Transverse colon (tissue), 4 donors: Measurements from ENCODE around the gene NTN5. TPM values are rescaled to one million over a fixed set of nuclear protein-coding genes. Genes with fewer than 3 reads are reported as not detected.

Experiments used
- DNase-seq: peaks from one replicate; pipeline ENCODE4 v3.0.0-alpha.2; 2019
- H3K27ac ChIP-seq, 4 donors: fragments of 200-600 bp; sonication (generic); 2 replicates each; pipeline ENCODE4 v1.5.1; 2016 to 2018; ENCODE audit warnings: inconsistent platforms in 4 of 4
- H3K27me3 ChIP-seq: fragments of 200-600 bp; sonication (generic); 2 replicates; pipeline ENCODE4 v1.5.1; 2017; ENCODE audit warnings: inconsistent platforms
- H3K36me3 ChIP-seq, 4 donors: fragments of 200-600 bp; sonication (generic); 2 replicates each; pipeline ENCODE4 v1.5.1; 2017 to 2019; ENCODE audit warnings: inconsistent platforms in 4 of 4
- H3K4me1 ChIP-seq, 4 donors: fragments of 200-600 bp; sonication (generic); 2 replicates each; pipeline ENCODE4 v1.5.1; 2017 to 2020; ENCODE audit warnings: inconsistent platforms in 4 of 4
- H3K4me3 ChIP-seq, 4 donors: fragments of 200-600 bp; sonication (generic); 1 replicate in 1 of 4; 2 replicates in 3 of 4; pipeline versions ENCODE4 v1.5.1 to v1.6.1; 2017 to 2019; ENCODE audit warnings: inconsistent platforms in 4 of 4
- H3K9me3 ChIP-seq, 2 donors: fragments of 200-600 bp; sonication (generic); 2 replicates each; pipeline ENCODE4 v1.5.1; 2017 to 2019; ENCODE audit warnings: inconsistent platforms in 2 of 2
- EP300 ChIP-seq: sonication (generic); formaldehyde crosslinking; IDR thresholded peaks from one replicate; pipeline ENCODE4 v1.6.1; 2017; ENCODE audit warnings: antibody characterized with exemption, low read depth
- POLR2A ChIP-seq: fragments of 450-650 bp; IDR thresholded peaks from one replicate; pipeline ENCODE4 v1.6.1; 2016; ENCODE audit warnings: antibody characterized with exemption, mild to moderate bottlenecking, moderate library complexity
- POLR2AphosphoS5 ChIP-seq, 3 donors: sonication (generic); formaldehyde crosslinking; IDR thresholded peaks; one replicate each; pipeline ENCODE4 v1.6.1; 2016; ENCODE audit warnings: antibody characterized with exemption in 3 of 3
- WGBS, 2 donors: methylation state at CpG; one replicate each; pipeline ENCODE4 v1.1.5; 2018; ENCODE audit warnings: low coverage in 1 of 2; 5-methylcytosine and 5-hydroxymethylcytosine counted together
- in situ Hi-C, 4 donors: fragments of 200-750 bp; cut with MboI; loops; one replicate each; pipeline versions ENCODE4 v1.15.0 to v1.15.1; 2017; ENCODE audit warnings: low sequenced_read_pairs in 3 of 4, low pct_ligation_motif_present in 1 of 4, low pct_unique_long_range_greater_than_20kb in 1 of 4
- intact Hi-C: fragments of 100-400 bp; cut with DNase I; formaldehyde crosslinking; loops from one replicate; pipeline ENCODE4 v1.15.1; 2023; ENCODE audit warnings: low total_unique reads
- total RNA-seq, 4 donors: library from RNA; depleted of rRNA; stranded (reverse); fragments of >200 nt; gene quantifications; one replicate each; pipeline ENCODE4 v1.1.0, GENCODE V29; 2016
- TF ChIP-seq, protein P1 (sequence below), 5 experiments: fragments of 200-600 bp in 3 of 5; fragments of 450-650 bp in 2 of 5; sonication (generic) in 3 of 5; IDR thresholded peaks; 1 replicate in 2 of 5; 2 replicates in 3 of 5; pipeline ENCODE4 v1.5.1; 2016 to 2017; ENCODE audit warnings: antibody characterized with exemption in 5 of 5, inconsistent platforms in 3 of 5, mild to moderate bottlenecking in 2 of 5, moderate library complexity in 1 of 5

NTN5 gene
- total RNA-seq, 4 donors from 2014 or later = 0.41 to 1.1 TPM; not detected in 2

- Histone ChIP-seq H3K36me3 (no peaks in the 10 kb centered on the region), H3K4me1 (peaks cover 0 to 5% (median 0%) of the 10 kb centered on the region in 4 donors), H3K4me3 (no peak overlapping the region), H3K27me3 (no peaks in the 10 kb centered on the region), H3K9me3 (no peaks in the 10 kb centered on the region), H3K27ac (no peak overlapping the region)
- intact Hi-C loops = no loop called here
- no peak for TF ChIP-seq POLR2AphosphoS5 (IDR thresholded peaks at IDR 0.05)
- no peak for TF ChIP-seq EP300
- TF ChIP-seq, protein P1, sequence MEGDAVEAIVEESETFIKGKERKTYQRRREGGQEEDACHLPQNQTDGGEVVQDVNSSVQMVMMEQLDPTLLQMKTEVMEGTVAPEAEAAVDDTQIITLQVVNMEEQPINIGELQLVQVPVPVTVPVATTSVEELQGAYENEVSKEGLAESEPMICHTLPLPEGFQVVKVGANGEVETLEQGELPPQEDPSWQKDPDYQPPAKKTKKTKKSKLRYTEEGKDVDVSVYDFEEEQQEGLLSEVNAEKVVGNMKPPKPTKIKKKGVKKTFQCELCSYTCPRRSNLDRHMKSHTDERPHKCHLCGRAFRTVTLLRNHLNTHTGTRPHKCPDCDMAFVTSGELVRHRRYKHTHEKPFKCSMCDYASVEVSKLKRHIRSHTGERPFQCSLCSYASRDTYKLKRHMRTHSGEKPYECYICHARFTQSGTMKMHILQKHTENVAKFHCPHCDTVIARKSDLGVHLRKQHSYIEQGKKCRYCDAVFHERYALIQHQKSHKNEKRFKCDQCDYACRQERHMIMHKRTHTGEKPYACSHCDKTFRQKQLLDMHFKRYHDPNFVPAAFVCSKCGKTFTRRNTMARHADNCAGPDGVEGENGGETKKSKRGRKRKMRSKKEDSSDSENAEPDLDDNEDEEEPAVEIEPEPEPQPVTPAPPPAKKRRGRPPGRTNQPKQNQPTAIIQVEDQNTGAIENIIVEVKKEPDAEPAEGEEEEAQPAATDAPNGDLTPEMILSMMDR (IDR thresholded peaks at IDR 0.05) = no peak
- no peak for TF ChIP-seq POLR2A
- no peak for DNase-seq
- 78 to 83% methylated on average over 2 to 5 of the region's 5 CpGs for WGBS, 2 donors
- in situ Hi-C loops = no loop called here
Measured at GRCh38 chr19:48651683-48652048, 21.2 kb downstream of the NTN5 start.

DNA sequence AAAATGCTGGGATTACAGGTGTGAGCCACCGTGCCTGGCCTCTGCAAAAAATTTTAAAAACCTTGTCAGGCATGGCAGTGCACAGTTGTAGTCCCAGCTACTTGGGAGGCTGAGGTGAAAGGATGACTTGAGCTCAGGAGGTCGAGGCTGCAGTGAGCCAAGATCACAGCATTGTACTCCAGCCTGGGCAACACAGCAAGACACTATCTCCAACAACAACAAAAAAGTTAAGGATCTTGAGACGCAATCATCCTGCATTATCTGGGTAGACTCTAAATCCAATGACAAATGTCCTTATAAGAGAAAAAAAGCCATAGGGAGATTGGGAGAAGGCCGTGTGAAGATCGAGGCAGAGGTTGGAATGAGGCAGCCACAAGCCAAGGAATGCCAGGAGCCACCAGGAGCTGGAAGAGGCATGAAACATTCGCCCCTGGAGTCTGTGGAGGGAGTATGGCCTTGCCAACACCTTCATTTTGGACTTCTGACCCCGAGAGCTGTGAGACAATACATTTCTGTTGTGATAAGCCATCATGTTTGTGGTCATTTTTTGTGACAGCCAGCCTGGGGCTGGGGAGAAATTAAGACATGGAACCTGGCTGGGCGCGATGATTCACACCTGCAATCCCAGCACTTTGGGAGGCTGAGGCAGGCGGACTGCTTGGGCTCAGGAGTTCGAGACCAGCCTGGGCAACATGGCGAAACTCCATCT lies 21.7 kb downstream of the NTN5 start:
- whole genome bisulfite sequencing, 2 donors = 84 to 100% methylated on average over 5 to 12 of the region's 12 CpGs
- no peak overlapping the region for H3K4me3 ChIP-seq
- peaks cover 0 to 8% (median 2%) of the 10 kb centered on the region in 4 donors for H3K4me1 ChIP-seq
- H3K9me3 ChIP-seq = no peaks in the 10 kb centered on the region
- intact Hi-C loops = no loop called here
- H3K36me3 ChIP-seq = no peaks in the 10 kb centered on the region
- H3K27me3 ChIP-seq = no peaks in the 10 kb centered on the region
- TF ChIP-seq EP300 (no peak), POLR2A (no peak), POLR2AphosphoS5 (IDR thresholded peaks at IDR 0.05) (no peak)
- TF ChIP-seq, protein P1 (IDR thresholded peaks at IDR 0.05) = no peak
- DNase-seq = no peak
- no peak overlapping the region for H3K27ac ChIP-seq
- in situ Hi-C loops = no loop called here

- TF ChIP-seq POLR2AphosphoS5 (IDR thresholded peaks at IDR 0.05) (no peak), EP300 (no peak), POLR2A (no peak)
- TF ChIP-seq, protein P1 (IDR thresholded peaks at IDR 0.05) = no peak
- H3K9me3 ChIP-seq = no peaks in the 10 kb centered on the region
- in situ Hi-C loops (loop anchor here in 1 of 4 donors (10.0 kb wide), 1 partner anchor 97 kb away; the partner anchor contains the start of genes IZUMO1 and RASIP1), intact Hi-C loops (loop anchor here (5.0 kb wide), 1 partner anchor 89 kb away; no protein-coding TSS in a partner anchor)
- 57 to 78% methylated on average over 1 to 2 of the region's 2 CpGs for WGBS, 2 donors
- H3K4me3 ChIP-seq = no peak overlapping the region
- H3K36me3 ChIP-seq = no peaks in the 10 kb centered on the region
- H3K4me1 ChIP-seq = peaks cover 8 to 27% (median 13%) of the 10 kb centered on the region in 4 donors
- DNase-seq = no peak
- no peak overlapping the region for H3K27ac ChIP-seq
- H3K27me3 ChIP-seq = no peaks in the 10 kb centered on the region
Measured at GRCh38 chr19:48648134-48648533, 24.7 kb downstream of the NTN5 start.

GRCh38 chr19:48646722-48647216 lies 26.0 kb downstream of the NTN5 start:
- Histone ChIP-seq H3K4me1 (peaks cover 8 to 27% (median 13%) of the 10 kb centered on the region in 4 donors), H3K27ac (peak overlapping the region; percentile 81 to 90 (median 84)), H3K27me3 (no peaks in the 10 kb centered on the region), H3K4me3 (peak overlapping the region in 2 of 4 donors; percentile 41 to 54), H3K36me3 (no peaks in the 10 kb centered on the region), H3K9me3 (no peaks in the 10 kb centered on the region)
- in situ Hi-C loops (loop anchor here in 1 of 4 donors (10.0 kb wide), 1 partner anchor 98 kb away; the partner anchor contains the start of genes IZUMO1 and RASIP1), intact Hi-C loops (loop anchor here (5.0 kb wide), 1 partner anchor 91 kb away; no protein-coding TSS in a partner anchor)
- no peak for DNase-seq
- no peak for TF ChIP-seq EP300
- no peak for TF ChIP-seq POLR2A
- TF ChIP-seq POLR2AphosphoS5 (IDR thresholded peaks at IDR 0.05) = no peak
- TF ChIP-seq, protein P1 (IDR thresholded peaks at IDR 0.05) = no peak
- 10 to 12% methylated on average over 7 to 10 of the region's 10 CpGs for WGBS, 2 donors
